ENCODE measurements around the gene SERPINB4.
"Not testable (repeated sequence)": the region's sequence is repeated elsewhere in the genome, so short reads cannot be mapped to it uniquely, and the experiment has no call there.

The SERPINB4 gene

GRCh38 chr18:63644142-63644541 lies at the start of gene SERPINB4:
Gene SERPINB4, minus strand, starts transcription at chr18:63644256. Its CDS starts 679 bp downstream, at chr18:63643577.
- DNase-seq (ENCODE audit: low read depth in 2 of 2, low spot score in 1 of 2) = not testable (repeated sequence)

- DNase-seq (ENCODE audit: low read depth in 2 of 2, low spot score in 1 of 2) = no peak
Measured at GRCh38 chr18:63689064-63689463, 45.0 kb upstream of the SERPINB4 start.

- DNase-seq (ENCODE audit: low read depth in 2 of 2, low spot score in 1 of 2) = no peak
Measured at GRCh38 chr18:63686871-63687270, 42.8 kb upstream of the SERPINB4 start.

- no peak for DNase-seq (ENCODE audit: low read depth in 2 of 2, low spot score in 1 of 2)
Measured at GRCh38 chr18:63684718-63685117, 40.7 kb upstream of the SERPINB4 start.

GRCh38 chr18:63683890-63684289 lies 39.8 kb upstream of the SERPINB4 start:
- DNase-seq (ENCODE audit: low read depth in 2 of 2, low spot score in 1 of 2) = no peak

DNA sequence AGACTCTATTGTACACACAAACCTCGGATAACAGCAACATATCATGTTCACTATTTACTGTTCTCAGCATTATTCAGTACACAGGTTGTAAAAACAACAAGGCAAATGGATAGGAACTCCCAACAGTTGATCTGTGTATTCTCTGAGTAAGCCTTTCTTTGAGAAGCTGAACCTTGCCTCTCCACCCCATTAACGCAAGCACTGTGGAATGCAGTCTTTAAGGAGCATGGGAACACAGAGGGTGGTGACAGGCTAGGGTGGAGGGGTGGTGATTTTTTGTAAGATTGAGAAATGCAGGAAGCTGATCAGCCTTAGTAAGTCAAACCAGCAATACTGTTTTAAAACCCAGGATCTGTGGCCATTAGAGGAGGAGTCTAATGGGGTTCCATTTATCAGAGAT lies 39.1 kb upstream of the SERPINB4 start:
- DNase-seq (ENCODE audit: low read depth in 2 of 2, low spot score in 1 of 2) = no peak

GRCh38 chr18:63681449-63682340 lies 37.6 kb upstream of the SERPINB4 start:
- DNase-seq (ENCODE audit: low read depth in 2 of 2, low spot score in 1 of 2) = no peak

DNA sequence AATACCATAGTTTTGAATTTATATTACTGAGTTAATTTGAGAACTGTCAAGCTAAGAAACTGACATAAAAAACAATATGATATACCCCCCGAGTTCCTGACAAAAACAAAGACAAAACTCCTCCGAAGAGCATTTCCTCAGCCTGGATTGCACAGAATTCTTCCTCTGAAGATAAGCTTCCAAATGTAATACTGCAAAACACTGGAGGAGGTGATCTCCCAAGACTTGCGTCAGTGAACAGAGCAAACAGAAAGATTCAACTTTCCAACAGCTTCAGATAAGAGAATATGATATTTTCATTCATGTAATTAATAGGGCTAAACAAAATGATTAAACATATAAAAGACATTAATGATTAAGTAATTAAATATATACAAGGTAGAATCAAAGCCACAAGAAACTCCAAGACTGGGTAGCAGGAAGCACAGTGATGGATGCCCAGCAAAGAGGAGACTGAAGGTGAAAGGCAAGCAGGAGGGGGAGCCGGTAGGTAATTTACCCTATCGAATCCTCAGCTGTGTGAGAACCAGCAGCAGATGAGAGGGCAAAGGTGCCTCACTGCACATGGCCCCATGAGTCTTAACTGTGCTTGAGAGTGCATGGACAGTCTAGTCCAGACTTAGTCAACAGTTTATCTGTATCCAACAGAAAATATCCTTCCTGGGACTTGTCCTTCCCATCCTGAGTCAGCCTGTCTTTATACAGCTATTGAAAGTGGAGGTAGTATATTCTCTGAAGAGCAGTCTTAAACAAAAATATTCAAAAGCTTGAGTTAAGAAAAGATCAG lies 36.0 kb upstream of the SERPINB4 start:
- no peak for DNase-seq (ENCODE audit: low read depth in 2 of 2, low spot score in 1 of 2)

GRCh38 chr18:63677500-63678225 lies 33.6 kb upstream of the SERPINB4 start:
- DNase-seq (ENCODE audit: low read depth in 2 of 2, low spot score in 1 of 2) = no peak

DNA sequence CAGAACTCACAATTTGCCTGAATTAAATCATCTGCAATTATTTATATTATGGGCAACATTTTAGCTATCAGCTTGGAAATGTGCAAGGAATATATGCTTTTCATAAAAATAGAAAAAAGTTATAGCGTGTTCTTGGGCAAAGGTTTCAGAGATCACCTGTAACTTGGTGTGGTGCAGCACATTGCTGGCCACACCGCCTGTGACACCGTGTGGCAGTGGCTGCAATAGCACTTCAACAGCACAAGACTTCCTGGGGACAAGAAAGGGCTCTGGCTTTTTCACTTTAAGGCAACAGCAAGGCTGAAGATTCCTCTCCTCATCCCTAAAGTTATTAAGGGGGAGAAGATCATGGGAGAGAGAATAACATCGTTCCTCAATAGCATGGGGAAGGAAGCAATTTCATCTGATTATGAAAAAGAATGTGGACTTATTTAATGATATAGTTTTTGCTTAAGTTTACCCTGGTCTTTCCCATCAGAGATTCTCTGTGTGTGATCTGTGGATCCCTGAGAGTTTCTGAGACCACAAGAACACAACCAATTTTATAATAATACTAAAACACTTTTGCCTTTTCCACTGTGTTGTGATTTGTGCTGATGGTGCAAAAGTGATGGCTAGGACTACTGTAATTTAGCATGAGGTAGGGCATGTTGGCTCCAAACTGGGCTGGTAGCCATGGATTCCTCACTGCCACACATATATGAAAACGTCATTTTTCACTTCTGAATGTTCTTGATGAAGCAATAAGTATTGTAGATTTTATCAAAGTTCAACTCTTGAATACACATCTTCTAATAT lies 32.7 kb upstream of the SERPINB4 start:
- DNase-seq (ENCODE audit: low read depth in 2 of 2, low spot score in 1 of 2) = no peak

DNA sequence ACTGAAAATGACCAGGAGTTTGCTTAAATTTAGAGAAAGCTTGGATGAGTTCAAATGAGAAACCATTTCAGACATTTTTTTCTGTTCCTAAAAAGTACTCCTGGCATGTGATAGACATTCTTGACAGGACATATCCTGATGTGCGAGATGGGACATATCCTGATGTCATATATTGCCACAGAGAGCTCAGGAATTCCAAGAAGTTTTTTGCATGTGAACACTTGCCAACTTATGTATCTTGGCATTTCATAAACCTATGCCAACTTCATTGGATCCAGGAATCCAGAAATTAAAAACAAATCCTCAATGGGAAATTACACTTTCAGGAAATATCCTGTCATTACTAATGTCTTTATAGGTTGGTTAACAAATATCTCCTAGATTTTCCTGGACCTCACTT lies 20.5 kb upstream of the SERPINB4 start:
- DNase-seq (ENCODE audit: low read depth in 2 of 2, low spot score in 1 of 2) = no peak

DNA sequence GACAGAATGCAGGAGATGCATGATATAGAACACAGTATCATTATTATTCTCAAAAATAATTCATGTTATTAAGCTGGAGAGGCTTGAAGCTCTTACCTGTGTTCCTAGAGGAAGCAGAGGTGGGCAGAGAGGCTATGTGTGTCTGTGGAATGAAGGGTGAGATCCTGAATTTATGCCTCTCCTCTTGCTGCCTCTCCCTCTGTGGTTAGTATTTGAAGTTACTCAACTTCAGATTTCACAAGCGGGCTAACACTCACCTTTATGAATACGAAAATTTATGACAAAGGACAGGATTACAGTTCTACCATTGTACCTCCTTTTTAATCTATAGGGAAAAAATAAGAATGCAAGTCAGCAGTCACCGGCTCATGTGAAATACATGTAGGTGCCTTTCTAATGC lies 17.7 kb upstream of the SERPINB4 start, which contains the start of gene SERPINB3:
Gene SERPINB3, minus strand, starts transcription at position 144 of the 400 bp plus-strand sequence. CDS start 677 bp downstream, outside the sequence.
- not testable (repeated sequence) for DNase-seq (ENCODE audit: low read depth in 2 of 2, low spot score in 1 of 2)

DNA sequence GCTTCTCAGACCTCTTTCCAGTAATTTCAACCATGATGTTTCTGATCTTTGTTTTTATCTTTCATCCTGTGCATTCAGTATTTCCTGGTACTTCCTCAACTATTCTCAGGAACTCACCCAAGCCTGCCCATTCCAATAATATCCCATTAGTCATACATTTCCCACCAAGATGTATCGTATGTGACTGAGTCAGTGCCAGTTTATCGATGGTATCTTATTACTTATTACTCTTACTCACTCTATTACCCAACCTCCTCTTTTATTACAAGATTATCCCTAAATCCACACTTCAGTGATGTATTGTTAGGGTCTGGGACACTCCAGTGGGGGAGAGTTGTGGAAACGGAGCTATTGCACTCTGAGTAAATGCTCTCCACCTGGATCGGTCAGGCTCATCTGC lies 14.9 kb upstream of the SERPINB4 start:
- not testable (repeated sequence) for DNase-seq (ENCODE audit: low read depth in 2 of 2, low spot score in 1 of 2)

DNA sequence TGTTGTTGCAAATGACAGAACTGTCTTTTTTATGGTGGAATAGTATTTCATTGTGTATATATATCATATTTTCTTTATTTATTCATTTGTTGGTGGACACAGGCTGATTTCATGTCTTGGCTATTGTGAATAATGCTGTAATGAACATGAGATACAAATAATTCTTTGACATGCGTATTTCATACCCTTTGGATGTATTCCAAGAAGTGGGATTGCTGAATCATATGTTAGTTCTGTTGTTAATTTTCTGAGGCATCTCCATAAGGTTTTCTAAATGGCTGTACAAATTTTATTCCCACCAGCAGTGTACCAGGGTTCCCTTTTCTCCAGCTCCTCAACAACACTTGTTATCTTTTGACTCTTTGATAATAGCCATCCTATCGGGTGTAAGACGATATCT lies 6.2 kb upstream of the SERPINB4 start:
- not testable (repeated sequence) for DNase-seq (ENCODE audit: low read depth in 2 of 2, low spot score in 1 of 2)

GRCh38 chr18:63648241-63648640 lies 4.2 kb upstream of the SERPINB4 start:
- no peak for DNase-seq (ENCODE audit: low read depth in 2 of 2, low spot score in 1 of 2)

- no peak for DNase-seq (ENCODE audit: low read depth in 2 of 2, low spot score in 1 of 2)
Measured at GRCh38 chr18:63646936-63647335, 2.9 kb upstream of the SERPINB4 start.

GRCh38 chr18:63644694-63645093 lies 638 bp upstream of the SERPINB4 start:
- DNase-seq (ENCODE audit: low read depth in 2 of 2, low spot score in 1 of 2) = not testable (repeated sequence)

- not testable (repeated sequence) for DNase-seq (ENCODE audit: low read depth in 2 of 2, low spot score in 1 of 2)
Measured at GRCh38 chr18:63642668-63643356, 1.2 kb downstream of the SERPINB4 start.

DNA sequence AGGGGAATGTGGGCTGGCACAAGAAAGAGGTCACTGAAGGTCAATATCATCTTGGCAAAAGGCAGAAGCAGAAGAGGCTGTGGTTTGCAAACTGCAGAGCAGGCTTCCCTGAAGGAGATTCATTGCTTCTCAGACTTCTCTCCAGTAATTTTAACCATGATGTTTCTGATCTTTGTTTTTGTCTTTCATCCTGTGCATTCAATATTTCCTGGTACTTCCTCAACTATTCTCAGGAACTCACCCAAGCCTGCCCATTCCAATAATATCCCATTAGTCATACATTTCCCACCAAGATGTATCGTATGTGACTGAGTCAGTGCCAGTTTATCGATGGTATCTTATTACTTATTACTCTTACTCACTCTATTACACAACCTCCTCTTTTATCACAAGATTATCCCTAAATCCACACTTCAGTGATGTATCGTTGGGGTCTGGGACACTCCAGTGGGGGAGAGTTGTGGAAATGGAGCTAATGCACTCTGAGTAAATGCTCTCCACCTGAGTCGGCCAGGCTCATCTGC lies 2.8 kb downstream of the SERPINB4 start:
- not testable (repeated sequence) for DNase-seq (ENCODE audit: low read depth in 2 of 2, low spot score in 1 of 2)

DNA sequence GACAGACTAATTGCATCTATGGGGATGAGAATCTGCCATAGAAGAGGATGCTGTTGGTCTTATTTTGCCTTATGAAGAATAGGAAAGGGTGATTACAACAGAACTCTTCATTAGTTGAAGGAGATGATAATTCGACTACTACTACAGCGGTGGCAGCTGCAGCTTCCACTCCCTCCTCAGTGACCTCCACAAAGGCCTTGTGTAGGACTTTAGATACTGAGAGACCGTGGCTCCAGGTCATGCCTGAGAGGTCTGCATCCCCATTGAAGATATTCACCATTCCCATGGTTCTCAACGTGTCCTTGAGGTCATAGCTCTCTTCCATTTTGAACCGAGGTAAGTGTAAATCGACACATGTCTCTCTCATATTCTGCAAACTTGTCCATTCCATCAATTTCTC lies 6.4 kb downstream of the SERPINB4 start:
- no peak for DNase-seq (ENCODE audit: low read depth in 2 of 2, low spot score in 1 of 2)

Data from stimulated activated CD8-positive, alpha-beta memory T cell treated with anti-CD3 and anti-CD28 coated beads, Interleukin-4, amount 100 ng/mL, for 4 hours (primary cell).